ENCODE data around the gene USP6NL. TPM values are rescaled to one million over a fixed set of nuclear protein-coding genes. Genes with fewer than 3 reads are reported as not detected.

Gene USP6NL
- total and polyA plus RNA-seq, 2 of the 13 experiments (the other 11 are each of a cell fraction or from before 2014, with no cell fraction given) = 10.5 to 22.9 TPM

DNA sequence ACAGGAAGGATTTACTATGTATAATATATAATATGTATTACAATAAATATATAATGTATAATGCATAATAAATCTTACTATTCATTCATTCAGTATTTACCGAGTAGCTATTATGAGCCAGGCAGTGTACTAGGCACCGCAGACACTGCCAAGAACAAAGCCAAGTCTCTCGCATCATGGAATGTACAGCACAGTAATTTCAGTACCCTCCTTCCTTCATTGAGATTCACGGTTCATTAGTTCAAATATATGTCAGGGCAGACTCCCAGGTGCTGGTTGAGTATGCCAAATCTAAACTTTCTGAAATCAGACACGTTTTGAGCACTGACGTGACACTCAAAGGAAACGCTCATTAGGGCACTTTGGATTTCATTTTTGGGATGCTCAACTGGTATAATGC lies 9.1 kb downstream of the USP6NL start:
- DNase-seq (ENCODE audit: low spot score) (no peak), ATAC-seq (no peak), FAIRE-seq (no peak)
- Histone ChIP-seq H3K9me3 (ENCODE audit: low read length) (no peaks in the 10 kb centered on the region), H3K79me2 (ENCODE audit: insufficient read depth, low read length) (peaks cover 97% of the 10 kb centered on the region), H3K4me1 (ENCODE audit: insufficient read depth, low read length) (peaks cover 87% of the 10 kb centered on the region), H3K36me3 (replicated peaks in 1 of 2; ENCODE audit: control insufficient read depth in 1 of 2, insufficient read depth in 2 of 2, low read length in 2 of 2) (no peaks in the 10 kb centered on the region), H4K20me1 (ENCODE audit: insufficient read depth, low read length) (no peaks in the 10 kb centered on the region; the same call in 1 of the 2 replicates), H3K4me3 (replicated peaks in 1 of 3; ENCODE audit: insufficient read depth in 1 of 3, low read depth in 2 of 3, low read length in 3 of 3) (peak overlapping the region in 2 of 3 experiments; percentile 20 to 36; a peak in 2 of 6 replicates), H2AFZ (ENCODE audit: low read length) (no peak overlapping the region), H3K27me3 (ENCODE audit: control insufficient read depth in 1 of 2, insufficient read depth in 2 of 2, low read length in 2 of 2) (no peaks in the 10 kb centered on the region), H3K27ac (ENCODE audit: extremely low read length, insufficient read depth, low read length) (peak overlapping the region; percentile 72), H3K4me2 (ENCODE audit: low read depth, low read length) (peak overlapping the region; percentile 71), H3K9ac (ENCODE audit: insufficient read depth, low read depth, low read length) (peak overlapping the region; percentile 62)
- TSS peak; percentile 20 for BruUV-seq (replicated peaks)
- intact Hi-C loops (cut with micrococcal nuclease; ENCODE audit: unreplicated experiment) = loop anchor here (2.0 to 10.0 kb wide), 2 partner anchors 114 to 222 kb away; partner anchors contain the start of gene PROSER2
- in situ Hi-C loops (cut with HindIII; ENCODE audit: extremely low pct_ligation_motif_present, low pct_unique_long_range_greater_than_20kb) = no loop called here
- CTCF ChIA-PET (ENCODE audit: low intra/inter-chr PET ratio, low total read pairs) = no interaction called here
- TF ChIP-seq AGO1 (IDR thresholded peaks at IDR 0.05; ENCODE audit: low read depth, low read length, poor library complexity, severe bottlenecking) = no peak
- TF ChIP-seq ZMYM3 (CRISPR knock-in tag; IDR thresholded peaks at IDR 0.05) = peak; percentile 39; the same call in 1 of the 2 replicates
- POLR2A ChIA-PET = interaction anchor here (1.4 kb wide), 1 partner anchor 97 kb away, joined by 4 read pairs; no protein-coding TSS in a partner anchor
- WGBS (ENCODE audit: low lambda C conversion rate) = 61% methylated on average over 7 of the region's 7 CpGs

- CTCF ChIA-PET (ENCODE audit: low intra/inter-chr PET ratio, low total read pairs) = no interaction called here
- BruUV-seq (replicated peaks) = no TSS peak
- Histone ChIP-seq H3K27ac (ENCODE audit: extremely low read length, insufficient read depth, low read length) (no peak overlapping the region), H3K9me3 (ENCODE audit: low read length) (no peaks in the 10 kb centered on the region), H3K36me3 (replicated peaks in 1 of 2; ENCODE audit: control insufficient read depth in 1 of 2, insufficient read depth in 2 of 2, low read length in 2 of 2) (no peaks in the 10 kb centered on the region; a peak in 1 of 5 replicates), H3K4me2 (ENCODE audit: low read depth, low read length) (no peak overlapping the region), H2AFZ (ENCODE audit: low read length) (no peak overlapping the region), H3K4me1 (ENCODE audit: insufficient read depth, low read length) (peaks cover 87% of the 10 kb centered on the region), H3K27me3 (ENCODE audit: control insufficient read depth in 1 of 2, insufficient read depth in 2 of 2, low read length in 2 of 2) (no peaks in the 10 kb centered on the region), H3K79me2 (ENCODE audit: insufficient read depth, low read length) (peaks cover 97% of the 10 kb centered on the region), H4K20me1 (ENCODE audit: insufficient read depth, low read length) (no peaks in the 10 kb centered on the region; the same call in 1 of the 2 replicates), H3K4me3 (replicated peaks in 1 of 3; ENCODE audit: insufficient read depth in 1 of 3, low read depth in 2 of 3, low read length in 3 of 3) (no peak overlapping the region), H3K9ac (ENCODE audit: insufficient read depth, low read depth, low read length) (no peak overlapping the region)
- ATAC-seq (no peak), DNase-seq (ENCODE audit: low spot score) (no peak), FAIRE-seq (no peak)
- WGBS (ENCODE audit: low lambda C conversion rate) = 80% methylated on average over 1 of the region's 1 CpG
- in situ Hi-C loops (cut with HindIII; ENCODE audit: extremely low pct_ligation_motif_present, low pct_unique_long_range_greater_than_20kb) (no loop called here), intact Hi-C loops (cut with micrococcal nuclease; ENCODE audit: unreplicated experiment) (loop anchor here (2.0 to 10.0 kb wide), 2 partner anchors 115 to 223 kb away; partner anchors contain the start of gene PROSER2)
- POLR2A ChIA-PET = interaction anchor here (1.4 kb wide), 1 partner anchor 97 kb away, joined by 4 read pairs; no protein-coding TSS in a partner anchor
- TF ChIP-seq SIX1 (CRISPR knock-in tag; IDR thresholded peaks at IDR 0.05; ENCODE audit: borderline replicate concordance) (no peak), HNF4G (IDR thresholded peaks at IDR 0.05; ENCODE audit: borderline replicate concordance, low read depth, low read length) (no peak), HNF4G (CRISPR knock-in tag; IDR thresholded peaks at IDR 0.05; ENCODE audit: borderline replicate concordance, low read depth) (no peak), CEBPB (IDR thresholded peaks at IDR 0.05; ENCODE audit: borderline replicate concordance, low read depth, low read length) (no peak), DR1 (CRISPR knock-in tag; IDR thresholded peaks at IDR 0.05) (no peak), ZNF777 (CRISPR knock-in tag; IDR thresholded peaks at IDR 0.05) (no peak), ELF3 (CRISPR knock-in tag; IDR thresholded peaks at IDR 0.05) (no peak), ZMYM3 (CRISPR knock-in tag; IDR thresholded peaks at IDR 0.05) (no peak), AGO1 (IDR thresholded peaks at IDR 0.05; ENCODE audit: low read depth, low read length, poor library complexity, severe bottlenecking) (no peak), E2F1 (CRISPR knock-in tag; IDR thresholded peaks at IDR 0.05) (no peak), RFXANK (CRISPR knock-in tag; IDR thresholded peaks at IDR 0.05) (no peak), ZBTB49 (CRISPR knock-in tag; IDR thresholded peaks at IDR 0.05; ENCODE audit: borderline replicate concordance) (no peak), TBX3 (IDR thresholded peaks at IDR 0.05; ENCODE audit: borderline replicate concordance) (no peak)
- TF ChIP-seq, protein P1, sequence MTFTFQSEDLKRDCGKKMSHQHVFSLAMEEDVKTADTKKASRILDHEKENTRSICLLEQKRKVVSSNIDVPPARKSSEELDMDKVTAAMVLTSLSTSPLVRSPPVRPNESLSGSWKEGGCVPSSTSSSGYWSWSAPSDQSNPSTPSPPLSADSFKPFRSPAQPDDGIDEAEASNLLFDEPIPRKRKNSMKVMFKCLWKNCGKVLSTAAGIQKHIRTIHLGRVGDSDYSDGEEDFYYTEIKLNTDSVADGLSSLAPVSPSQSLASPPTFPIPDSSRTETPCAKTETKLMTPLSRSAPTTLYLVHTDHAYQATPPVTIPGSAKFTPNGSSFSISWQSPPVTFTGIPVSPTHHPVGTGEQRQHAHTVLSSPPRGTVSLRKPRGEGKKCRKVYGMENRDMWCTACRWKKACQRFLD (CRISPR knock-in tag; IDR thresholded peaks at IDR 0.05; ENCODE audit: borderline replicate concordance) = no peak
These were observed 9.8 kb downstream of the USP6NL start for GRCh38 chr10:11601670-11602069.

Data from HepG2 (cell line).